ENCODE data around the gene RAB37.

Gene RAB37

DNA sequence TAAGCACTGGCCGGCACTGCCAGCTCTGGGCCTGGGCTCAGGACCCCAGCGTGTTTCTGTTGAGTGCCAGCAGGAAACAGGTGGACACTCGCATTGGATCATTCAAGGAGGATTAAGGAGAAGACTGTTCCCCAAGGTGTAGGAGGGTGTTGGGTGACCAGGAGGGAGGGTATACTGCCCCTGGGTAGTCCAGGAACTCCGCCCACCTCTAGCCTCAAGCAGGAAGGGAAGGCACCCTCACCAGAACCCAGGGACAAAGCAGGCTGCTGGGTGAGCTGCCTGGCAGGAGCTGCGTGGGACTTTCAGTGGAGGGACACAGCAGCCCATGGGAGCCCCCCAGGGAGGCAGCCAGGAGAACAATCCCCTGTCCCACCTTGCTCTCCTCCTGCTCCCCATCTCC lies 7.7 kb upstream of the RAB37 start:
- DNase-seq: no peak

DNA sequence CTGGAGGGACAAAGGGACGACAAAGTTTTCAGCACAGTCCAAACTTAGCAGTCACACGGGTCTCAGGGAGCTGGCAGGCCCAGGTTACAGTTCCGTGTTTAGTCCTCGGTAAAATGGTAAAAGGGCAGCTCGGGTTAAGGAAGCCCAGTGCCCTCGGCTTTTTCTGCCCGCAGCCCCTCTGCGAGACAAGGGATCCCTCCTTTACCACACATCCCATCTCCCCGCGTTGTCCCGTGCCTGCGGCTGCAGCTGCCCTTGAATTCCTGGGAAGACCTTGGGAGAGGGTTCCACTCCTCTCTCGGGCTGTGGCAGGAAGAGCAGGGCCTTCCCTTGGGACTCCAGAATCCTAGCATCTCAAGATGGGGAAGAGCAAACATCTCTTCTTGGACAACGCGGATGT lies 7.2 kb upstream of the RAB37 start:
- DNase-seq: no peak

DNA sequence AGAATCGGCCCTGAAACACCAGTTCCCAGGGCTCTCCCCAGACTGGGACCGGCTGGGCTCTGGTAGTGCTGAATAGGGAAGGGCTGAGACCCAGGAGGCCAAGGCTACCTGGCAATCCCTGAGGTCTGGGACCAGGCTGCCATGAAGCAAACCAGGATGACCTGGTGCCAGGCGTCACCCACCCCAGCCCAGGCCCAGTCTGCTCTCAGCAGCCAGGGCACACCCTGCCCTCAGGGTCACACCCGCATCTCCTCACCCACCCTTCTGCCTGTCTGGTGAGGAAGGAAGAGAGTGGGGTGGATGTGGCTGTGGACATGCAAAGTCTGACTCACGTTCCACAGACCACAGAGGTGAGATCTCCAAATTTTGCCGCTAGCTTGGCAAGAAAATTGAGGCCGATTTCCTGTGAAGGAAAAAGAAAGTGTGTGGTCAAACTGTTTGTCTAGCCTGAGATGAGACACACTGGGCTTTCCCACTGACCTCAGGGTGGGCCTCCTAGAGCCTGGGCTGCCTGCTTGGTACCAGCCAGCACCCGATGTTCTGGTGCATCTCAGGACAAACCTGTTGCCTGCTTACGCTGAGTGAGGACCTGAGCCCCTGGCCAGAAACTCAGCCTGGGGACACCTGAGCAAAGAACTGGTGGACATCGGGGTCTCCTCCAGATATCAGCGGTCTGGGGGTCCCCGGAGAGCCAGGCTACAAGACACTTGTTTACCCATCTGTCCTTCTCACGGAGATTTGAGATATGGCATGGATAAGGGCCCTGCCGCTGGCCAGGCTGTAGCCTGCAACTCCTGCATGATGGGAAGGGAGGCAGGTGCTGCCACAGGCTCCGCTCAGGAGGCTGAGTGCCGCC lies 6.3 kb upstream of the RAB37 start:
- DNase-seq: no peak

DNA sequence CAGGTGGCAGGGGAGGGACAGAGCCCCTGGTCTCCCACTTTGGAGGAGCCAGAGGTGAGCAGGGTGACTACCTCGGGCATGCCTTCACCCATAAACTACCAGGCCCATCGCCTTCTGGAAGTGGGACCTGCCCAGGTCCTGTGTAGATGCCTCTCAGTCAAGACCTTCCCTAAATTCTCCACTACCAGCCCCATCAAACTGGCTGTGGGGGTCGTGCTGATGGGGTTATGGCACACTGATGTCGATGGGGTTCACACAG lies 5.8 kb upstream of the RAB37 start:
- no peak for DNase-seq

DNA sequence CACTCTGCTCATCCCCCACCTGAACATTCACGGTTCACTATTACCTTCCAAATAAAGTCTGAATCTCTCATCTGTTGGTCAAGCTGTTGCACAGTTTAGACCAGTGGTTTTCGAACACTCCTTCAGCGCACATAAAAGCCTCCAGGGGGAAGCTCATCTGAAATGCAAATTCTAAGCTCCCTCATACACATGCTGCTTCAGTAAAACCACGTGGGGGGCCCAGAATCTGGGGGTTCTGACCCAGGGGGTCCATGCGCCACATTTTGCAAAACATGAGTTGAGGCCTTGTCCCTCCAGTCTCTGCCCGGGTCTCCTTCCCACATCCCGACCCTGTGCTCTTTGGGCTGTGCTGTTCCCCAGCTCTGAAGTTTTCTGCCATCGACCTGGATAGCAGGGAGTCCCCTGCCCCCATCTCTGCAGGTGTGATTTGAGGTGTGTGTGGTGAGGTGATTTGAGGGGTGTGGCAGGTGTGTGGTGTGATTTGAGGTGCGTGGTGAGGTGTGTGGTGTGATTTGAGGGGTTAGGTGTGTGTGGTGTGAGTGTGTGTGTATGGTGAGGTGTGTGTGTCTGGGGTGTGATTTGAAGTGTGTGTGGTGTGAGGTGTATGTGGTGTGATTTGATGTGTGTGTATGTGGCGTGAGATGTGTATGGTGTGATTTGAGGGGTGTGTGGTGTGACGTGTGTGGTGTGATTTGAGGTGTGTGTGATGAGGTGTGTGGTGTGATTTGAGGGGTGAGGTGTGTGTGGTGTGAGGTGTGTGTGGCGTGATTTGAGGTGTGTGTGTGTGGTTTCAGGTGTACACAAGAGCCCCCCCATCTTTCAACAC lies 4.8 kb upstream of the RAB37 start:
- DNase-seq: no peak

DNA sequence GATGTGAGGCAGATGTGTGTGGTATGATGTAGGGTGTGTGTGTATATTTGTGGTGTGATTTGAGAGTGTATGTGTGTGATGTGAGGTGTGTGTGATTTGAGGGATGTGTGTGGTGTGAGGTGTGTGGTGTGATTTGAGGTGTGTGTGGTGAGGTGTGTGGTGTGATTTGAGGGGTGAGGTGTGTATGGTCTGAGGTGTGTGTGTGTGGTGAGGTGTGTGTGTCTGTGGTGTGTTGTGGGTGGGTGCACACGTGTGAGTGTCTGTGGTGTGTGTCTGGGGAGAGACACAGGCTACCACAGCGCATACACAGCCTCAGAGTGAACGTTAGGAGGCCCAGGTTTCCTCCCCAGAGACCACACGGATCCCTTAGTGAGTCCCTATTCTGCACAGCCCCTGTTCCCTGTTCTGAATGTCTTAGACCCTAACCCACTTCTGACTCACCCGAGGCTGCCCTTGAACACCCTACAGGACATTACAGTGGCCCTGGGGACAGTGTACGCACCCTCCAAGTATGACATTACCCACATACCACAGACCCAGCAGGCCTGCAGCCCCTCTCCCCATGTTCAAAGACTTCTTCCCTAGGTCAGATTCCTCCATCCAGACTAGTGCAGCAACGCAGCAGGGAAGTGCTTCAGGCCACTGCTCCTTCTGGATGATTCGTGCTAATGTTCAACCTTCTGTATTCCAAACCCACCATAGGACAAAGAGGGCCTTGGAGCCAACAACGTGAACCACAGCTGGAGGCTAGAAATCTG lies 3.5 kb upstream of the RAB37 start:
- no peak for DNase-seq

DNA sequence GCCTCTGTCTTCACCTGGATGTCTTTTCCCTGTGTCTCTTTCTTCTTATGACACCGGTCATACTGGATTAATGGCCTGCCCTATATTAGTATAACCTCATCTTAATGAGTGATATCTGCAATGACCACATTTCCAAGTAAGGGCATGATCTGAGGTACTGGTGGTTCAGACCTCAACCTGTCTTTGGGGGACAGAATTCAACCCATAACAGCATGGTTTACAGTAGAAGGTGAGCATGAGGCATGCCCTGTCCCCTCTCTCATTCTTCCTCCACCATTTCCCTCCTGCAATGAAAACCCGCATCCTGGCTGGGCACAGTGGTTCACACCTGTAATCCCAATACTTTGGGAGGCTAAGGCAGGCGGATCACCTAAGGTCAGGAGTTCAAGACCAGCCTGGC lies 2.8 kb upstream of the RAB37 start:
- DNase-seq: no peak

DNA sequence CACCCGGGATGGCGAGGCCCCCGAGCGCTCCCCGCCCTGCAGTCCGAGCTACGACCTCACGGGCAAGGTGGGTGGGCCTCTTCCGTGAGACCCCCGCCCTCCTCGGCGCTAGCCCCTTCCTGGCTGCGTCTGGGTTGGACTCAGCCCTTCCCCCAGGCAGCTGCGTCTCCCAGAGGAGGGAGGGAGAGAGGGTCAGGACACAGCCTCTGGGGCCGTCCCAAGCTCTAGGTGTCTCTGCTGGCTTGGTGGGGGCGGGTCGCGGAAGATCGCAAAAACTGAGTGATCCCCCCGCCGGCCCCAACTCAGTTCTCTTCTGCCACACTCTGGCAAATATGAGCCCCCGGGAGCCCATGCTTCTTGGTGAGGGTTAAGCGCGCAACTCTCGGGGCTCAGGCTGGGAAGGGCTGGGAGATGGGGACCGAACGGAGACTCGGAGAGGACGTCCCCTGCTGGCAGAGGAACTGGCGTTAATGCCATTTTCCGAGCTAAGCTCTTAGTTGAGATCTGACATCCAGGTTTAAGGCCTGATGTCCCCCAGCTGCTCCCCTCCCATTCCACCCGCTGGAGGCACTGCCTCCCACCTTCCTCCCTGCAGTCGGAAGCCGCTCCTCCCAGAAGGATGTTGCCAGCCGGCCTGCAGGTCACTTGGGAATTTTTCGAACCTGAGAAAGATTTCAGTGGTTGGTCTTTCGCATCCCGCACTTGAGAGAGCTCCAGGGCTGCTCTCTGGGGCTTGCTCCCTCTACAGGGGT lies 419 bp downstream of the RAB37 start:
- DNase-seq: peak; percentile 60

DNA sequence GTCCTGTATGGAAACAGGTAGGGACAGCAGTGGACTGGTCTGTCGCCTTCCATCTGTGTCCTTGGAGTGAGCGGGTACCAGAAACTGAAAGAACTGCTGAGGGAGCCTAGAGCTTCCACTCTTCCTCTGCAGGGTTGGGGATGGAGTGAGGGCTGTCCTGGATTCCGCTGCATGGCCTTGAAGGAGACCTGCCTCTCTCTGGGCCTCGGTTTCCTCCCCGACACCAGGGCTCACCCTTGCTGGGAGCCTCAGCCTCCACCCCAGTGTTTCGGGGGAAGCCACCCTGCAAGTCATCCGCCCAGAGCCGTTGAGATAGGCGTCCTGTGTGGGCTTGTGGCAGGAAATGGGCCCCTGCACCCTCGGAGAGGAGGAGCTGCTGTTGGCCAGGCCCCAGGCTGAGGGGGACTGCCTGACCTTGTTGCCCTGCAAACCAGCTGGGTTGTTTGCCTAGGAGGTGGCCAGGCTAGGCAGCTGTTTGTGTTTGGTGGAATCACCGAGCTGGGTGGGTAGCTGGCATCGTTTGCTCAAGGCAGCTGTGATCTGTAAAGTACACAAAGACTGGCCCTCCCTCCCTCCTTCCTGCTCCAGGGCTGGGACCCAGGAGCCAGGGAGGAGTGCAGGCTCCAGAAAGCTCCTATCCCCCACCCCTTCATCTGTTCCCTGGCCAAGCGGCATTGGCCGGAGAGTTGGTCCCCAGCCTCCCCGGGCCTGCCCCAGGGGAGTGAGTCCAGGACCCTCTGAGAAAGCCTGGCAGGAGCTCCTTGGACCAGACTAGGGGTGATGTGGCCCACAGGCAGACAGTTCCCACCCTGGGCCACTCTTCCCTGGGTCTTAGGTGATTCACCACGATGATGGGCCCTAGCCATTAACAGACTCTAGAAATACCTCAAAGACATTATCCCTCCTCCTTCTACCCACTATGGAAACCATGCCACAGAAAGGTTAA lies 1.3 kb downstream of the RAB37 start:
- DNase-seq: no peak

DNA sequence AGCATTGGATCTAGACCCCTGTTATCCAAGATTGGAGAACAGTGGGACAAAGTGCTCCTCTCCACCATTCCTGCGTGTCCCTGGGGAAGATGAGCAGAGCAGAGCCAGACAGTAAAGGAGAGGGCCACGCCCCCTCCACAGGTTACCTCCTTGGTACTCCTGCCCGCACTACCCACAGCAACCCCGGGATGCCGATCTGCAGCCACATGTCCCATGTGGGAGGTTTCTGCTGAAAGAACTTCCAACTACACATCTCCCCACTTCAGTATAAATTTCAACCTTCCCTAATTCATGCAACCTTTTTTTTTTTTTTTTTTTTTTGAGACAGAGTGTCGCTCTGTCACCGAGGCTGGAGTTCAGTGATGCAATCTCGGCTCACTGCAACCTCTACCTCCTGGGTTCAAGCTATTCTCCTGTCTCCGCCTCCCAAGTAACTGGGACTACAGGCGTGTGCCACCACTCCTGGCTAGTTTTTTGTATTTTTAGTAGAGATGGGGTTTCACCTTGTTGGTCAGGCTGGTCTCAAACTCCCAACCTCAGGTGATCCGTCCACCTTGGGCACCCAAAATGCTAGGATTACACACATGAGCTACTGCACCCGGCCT lies 2.3 kb downstream of the RAB37 start:
- no peak for DNase-seq

DNA sequence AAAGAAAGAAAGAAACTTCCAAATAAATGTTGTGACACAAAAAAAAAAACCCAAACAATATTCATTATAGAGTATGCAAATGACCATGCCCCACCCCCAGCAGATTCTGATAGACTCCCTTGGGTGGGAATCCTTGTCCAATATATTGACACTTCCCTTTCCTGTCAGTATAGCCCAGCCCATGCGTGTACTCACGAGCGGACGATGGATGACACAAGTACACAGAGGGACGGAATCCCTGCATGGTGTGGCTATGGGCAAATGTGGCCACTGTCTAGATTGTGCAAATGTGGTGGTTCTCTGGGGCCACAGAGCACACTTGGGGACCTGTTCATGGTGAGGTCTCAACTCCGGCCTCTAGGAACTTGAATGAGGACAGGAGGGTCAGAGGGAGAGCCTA lies 3.1 kb downstream of the RAB37 start:
- DNase-seq: no peak

DNA sequence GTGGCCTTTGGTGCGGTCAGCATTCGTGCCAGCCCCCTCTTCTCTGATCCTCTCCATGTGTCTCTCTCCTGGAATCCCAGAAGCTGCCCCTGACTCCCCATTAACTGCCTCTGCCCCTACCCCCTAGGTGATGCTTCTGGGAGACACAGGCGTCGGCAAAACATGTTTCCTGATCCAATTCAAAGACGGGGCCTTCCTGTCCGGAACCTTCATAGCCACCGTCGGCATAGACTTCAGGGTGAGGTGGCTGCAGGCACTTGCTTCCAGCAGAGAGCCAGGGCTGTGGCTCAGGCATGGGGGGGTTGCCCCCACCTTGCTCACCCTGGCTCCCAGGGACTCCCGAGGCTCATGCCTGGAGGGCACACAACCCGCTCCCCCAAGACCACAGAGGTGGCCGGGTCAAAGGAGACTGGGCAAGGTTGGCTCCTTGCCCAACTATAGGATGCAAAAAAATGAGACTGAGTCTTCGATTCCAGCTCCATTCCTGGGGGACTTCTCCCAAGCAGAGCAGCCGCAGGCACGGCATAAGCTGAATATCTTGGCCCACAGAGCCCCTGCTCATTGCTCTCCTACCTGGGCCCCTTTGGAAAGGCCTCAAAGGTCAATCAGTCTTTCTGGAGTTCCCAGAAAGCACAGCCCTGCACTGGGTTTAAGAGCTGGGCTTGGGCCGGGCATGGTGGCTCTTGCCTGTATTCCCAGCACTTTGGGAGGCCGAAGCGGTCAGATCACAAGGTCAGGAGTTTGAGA lies 3.8 kb downstream of the RAB37 start:
- DNase-seq: no peak

DNA sequence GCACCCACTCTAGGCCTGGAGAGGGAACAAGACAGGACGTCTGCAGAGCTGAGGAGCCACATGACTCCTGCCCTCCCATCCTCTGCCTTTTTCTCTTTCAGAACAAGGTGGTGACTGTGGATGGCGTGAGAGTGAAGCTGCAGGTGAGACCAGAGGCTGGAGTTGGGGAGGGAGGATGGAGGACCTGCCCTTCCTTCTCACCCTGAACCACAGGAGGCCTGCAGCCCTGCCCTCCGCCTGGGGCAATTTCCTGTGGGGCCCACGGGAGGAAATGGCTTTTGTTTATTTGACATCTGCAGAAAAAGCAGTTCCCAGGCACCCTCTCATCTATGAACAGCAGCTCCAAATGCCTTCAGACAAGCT lies 5.1 kb downstream of the RAB37 start:
- no peak for DNase-seq

DNA sequence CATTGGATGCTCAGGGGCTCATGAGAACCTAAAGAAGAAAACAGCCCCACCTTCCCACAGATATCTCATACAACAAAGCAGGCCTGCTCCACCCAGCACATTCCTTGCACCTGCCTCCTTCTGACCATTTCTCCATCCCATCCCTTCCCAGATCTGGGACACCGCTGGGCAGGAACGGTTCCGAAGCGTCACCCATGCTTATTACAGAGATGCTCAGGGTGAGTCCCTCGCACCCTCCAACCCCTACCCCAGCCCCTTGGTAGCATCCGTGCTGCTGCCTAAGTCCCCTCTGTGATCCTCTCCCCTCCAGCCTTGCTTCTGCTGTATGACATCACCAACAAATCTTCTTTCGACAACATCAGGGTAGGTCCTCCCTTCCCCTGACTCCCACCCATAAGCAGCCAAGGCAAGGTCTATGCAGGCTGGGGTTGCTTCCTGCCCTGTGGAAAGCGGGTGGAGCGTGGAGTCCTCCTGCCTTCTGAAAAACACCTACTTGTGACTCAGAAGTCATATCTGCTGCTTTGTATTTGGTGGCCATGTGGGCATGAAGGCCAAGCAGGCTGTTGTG lies 6.0 kb downstream of the RAB37 start:
- no peak for DNase-seq

DNA sequence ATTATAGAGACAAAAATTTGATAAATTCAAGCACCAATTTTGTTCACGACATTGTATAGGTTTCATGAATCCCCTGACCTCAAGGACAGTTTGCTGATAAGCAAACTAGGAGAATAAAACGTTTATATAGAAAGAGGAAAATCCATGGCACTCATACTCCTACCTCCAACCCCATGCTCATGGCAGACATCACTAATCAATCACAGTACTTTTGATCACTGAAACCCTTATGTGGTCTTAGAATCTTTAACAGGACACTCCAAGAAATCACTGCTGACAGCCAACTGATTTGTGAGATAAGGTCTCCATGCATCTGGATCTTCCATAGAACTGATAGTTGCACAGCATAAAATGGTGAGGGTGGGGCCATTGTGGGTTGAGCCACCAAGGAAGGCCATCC lies 6.7 kb downstream of the RAB37 start:
- DNase-seq: no peak

DNA sequence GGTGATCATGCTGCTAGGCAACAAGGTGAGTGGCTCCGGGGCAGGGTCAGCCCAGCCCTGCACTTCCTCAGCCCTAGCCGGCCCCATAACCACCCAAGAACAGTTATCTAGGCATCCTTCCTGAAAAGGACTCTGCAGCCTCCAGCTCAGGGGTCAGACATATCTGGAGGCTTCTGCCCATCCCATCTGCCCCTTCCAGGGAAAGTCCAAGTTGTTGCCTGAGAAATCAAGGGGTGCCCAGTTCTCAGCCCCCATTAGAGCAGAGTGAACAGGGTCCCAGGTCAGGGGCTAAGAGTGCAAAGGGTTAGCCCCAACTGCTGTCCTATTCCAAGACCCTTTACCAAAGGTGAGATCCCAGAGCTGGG lies 7.3 kb downstream of the RAB37 start:
- no peak for DNase-seq

DNA sequence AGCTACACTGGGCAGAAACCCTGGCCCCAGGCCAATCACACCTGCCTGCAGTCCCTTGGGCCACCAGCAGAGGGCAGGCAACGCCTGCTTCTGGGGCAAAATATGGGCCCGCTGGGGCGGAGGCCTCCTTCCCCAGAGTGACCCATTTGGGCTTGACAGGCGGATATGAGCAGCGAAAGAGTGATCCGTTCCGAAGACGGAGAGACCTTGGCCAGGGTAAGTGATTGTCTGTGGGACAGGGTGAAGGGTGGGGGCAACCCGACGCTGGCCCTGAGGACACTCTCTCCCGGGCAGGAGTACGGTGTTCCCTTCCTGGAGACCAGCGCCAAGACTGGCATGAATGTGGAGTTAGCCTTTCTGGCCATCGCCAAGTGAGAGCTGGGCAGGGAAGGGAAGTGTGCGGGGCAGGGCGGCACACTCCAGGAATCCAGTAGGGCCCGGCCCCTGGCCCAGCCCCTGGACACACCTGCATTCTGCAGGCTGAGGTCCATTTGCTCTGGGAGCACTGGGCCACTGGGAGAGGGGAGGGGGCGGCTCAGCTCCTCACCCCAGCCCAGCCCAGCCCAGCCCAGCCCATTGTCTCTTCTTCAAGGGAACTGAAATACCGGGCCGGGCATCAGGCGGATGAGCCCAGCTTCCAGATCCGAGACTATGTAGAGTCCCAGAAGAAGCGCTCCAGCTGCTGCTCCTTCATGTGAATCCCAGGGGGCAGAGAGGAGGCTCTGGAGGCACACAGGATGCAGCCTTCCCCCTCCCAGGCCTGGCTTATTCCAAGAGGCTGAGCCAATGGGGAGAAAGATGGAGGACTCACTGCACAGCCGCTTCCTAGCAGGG lies 7.9 kb downstream of the RAB37 start:
- peak; percentile 64 for DNase-seq

DNA sequence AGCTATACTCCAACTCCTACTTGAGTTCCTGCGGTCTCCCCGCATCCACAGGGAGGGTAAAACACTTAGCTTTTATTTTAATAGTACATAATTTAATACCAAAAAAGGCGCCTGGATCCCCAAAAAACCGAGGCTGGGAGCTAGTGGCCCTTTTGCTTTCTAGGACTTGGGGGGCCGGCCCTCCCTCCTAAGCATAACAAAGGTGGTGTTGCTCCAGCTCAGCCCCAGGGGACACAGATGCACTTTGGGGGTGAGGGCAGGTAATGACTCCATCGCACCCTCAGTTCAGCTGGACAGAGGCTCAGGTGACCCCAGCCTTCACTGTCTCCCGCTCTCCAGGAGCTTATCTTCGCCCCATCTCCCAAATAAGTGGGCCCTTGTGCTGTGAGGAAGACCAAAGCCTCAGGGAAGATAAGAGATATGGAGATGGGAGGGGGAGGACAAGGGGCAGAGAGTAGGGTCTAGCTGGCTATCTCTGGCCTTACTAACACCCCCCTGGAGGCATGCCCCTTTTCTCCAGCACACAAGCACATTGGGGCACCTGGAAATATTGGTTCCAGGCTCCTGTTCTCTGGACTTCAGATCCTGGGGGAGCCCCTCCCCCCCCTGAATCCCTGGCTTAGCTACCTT lies 8.6 kb downstream of the RAB37 start:
- no peak for DNase-seq

DNA sequence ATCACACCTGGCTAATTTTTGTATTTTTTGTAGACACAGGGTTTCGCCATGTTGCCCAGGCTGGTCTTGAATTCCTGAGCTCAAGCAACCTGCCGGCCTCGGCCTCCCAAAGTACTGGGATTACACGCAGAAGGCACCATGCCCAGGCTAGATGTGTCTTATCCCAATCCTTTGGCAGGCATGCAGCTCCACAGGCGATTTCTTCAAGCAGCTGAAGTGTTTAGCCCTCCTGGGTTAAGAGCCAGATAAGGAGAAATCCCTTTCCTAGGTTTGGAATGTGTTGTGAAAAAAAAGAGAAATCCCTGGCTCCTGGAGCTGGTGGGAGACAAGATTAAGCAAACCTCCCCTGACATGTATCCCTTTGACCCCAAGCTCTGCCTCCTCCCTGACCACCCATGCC lies 9.3 kb downstream of the RAB37 start:
- DNase-seq: no peak
